ENCODE data around the gene GNLY.
"Not testable (repeated sequence)": the region's sequence is repeated elsewhere in the genome, so short reads cannot be mapped to it uniquely, and the experiment has no call there.

The GNLY gene

GRCh38 chr2:85665264-85665937 is 28.8 kb upstream of the GNLY start:
- no peak for DNase-seq

- no peak for DNase-seq
These were observed 28.1 kb upstream of the GNLY start for GRCh38 chr2:85666016-85666415.

- DNase-seq = no peak
These were observed 27.5 kb upstream of the GNLY start for GRCh38 chr2:85666435-85667316.

- DNase-seq = no peak
These were observed 26.6 kb upstream of the GNLY start for GRCh38 chr2:85667561-85668008.

- no peak for DNase-seq
These were observed 25.9 kb upstream of the GNLY start, which contains the start of gene SFTPB for GRCh38 chr2:85668009-85668856. Gene SFTPB (minus strand): TSS chr2:85668199. CDS start chr2:85668183, 16 bp downstream.

GRCh38 chr2:85668857-85669142 is 25.4 kb upstream of the GNLY start:
- DNase-seq = no peak

- no peak for DNase-seq
These were observed 24.6 kb upstream of the GNLY start for GRCh38 chr2:85669549-85669948.

- DNase-seq = not testable (repeated sequence)
These were observed 23.7 kb upstream of the GNLY start for GRCh38 chr2:85670416-85670815.

GRCh38 chr2:85672456-85672855 is 21.7 kb upstream of the GNLY start:
- no peak for DNase-seq

GRCh38 chr2:85673716-85674375 is 20.3 kb upstream of the GNLY start:
- no peak for DNase-seq

GRCh38 chr2:85674417-85674816 is 19.7 kb upstream of the GNLY start:
- no peak for DNase-seq

GRCh38 chr2:85675427-85675826 is 18.7 kb upstream of the GNLY start:
- DNase-seq = no peak

GRCh38 chr2:85675866-85676548 is 18.2 kb upstream of the GNLY start:
- no peak for DNase-seq

- no peak for DNase-seq
These were observed 15.8 kb upstream of the GNLY start for GRCh38 chr2:85678377-85678776.

GRCh38 chr2:85678794-85679672 is 15.1 kb upstream of the GNLY start:
- DNase-seq = peak; percentile 92

- DNase-seq = peak; percentile 93
These were observed 13.3 kb upstream of the GNLY start for GRCh38 chr2:85680707-85681371.

- DNase-seq = no peak
These were observed 12.8 kb upstream of the GNLY start for GRCh38 chr2:85681372-85681763.

GRCh38 chr2:85681776-85682175 is 12.4 kb upstream of the GNLY start:
- DNase-seq = no peak

GRCh38 chr2:85682378-85682777 is 11.8 kb upstream of the GNLY start:
- no peak for DNase-seq

- no peak for DNase-seq
These were observed 9.8 kb upstream of the GNLY start for GRCh38 chr2:85684380-85684779.

- no peak for DNase-seq
These were observed 9.4 kb upstream of the GNLY start for GRCh38 chr2:85684806-85685205.

Data from NCI-H2171 treated with DMSO at 0.1 percent for 48 hours (cell line).